CD4-positive, alpha-beta T cell treated with Interferon alpha-2 for 1 hour (primary cell): Measurements from ENCODE around the gene GNRH2.
"Not testable (repeated sequence)": the region's sequence is repeated elsewhere in the genome, so short reads cannot be mapped to it uniquely, and the experiment has no call there.

Experiments
- DNase-seq, 2 donors: peaks; one replicate each; pipeline ENCODE4 v3.0.0-alpha.2; 2020 to 2022

Gene GNRH2

DNA sequence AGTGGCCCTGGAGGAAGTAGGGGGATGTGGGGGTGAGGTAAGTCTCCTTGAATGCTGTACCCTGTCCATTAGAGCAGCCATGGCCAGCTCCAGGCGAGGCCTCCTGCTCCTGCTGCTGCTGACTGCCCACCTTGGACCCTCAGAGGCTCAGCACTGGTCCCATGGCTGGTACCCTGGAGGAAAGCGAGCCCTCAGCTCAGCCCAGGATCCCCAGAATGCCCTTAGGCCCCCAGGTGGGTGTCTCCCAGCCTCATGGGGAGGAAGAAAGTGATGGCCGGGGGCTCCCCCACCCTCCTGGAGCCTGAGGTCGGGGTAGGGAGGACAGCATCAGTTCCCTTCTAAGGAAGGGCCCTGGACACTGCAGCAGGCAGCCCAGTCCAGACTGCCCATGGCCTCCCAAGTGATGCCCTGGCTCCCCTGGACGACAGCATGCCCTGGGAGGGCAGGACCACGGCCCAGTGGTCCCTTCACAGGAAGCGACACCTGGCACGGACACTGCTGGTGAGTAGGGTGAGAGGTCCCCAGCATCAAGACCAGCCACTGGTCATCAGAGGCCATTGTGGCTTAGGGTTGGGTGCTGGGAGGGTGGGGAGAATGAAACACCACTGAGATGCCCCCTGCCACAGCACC, 1.0 kb downstream of the GNRH2 start:
- DNase-seq: no peak

DNA sequence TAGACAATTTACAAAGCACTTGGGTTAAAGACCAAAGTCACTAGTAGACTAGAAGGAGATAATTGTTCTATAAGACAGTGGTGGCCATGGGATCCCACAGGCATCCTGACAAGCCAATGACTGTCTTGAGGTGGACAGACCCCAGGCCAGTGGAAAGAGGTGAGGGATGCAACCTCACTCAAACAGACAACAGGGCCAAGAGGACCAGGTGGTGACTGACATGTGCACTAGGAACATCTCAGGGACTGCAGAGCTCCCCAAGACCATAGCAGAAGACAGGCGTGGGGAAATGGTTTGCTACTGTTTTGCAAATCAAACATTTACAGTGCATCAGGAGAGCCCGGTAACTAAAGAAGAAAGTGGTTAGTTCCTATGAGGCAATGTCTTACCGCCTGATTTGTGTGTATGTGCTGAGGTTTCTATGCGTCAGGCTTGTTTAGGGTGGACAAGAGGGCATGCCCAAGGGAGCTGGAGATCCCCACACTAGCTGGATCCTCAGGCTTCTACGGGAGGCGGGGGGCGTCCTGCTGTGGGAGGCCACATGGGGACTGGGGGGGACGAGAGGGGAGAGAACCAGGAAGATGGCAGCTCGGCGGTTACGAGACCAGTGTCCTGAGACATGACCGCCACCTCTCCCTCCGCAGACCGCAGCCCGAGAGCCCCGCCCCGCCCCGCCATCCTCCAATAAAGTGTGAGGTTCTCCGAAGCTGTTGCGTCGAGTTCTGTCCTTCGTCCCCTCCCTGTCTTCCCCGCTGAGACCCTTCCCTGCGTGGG, 1.8 kb downstream of the GNRH2 start:
- peak; percentile 48 to 60 for DNase-seq

DNA sequence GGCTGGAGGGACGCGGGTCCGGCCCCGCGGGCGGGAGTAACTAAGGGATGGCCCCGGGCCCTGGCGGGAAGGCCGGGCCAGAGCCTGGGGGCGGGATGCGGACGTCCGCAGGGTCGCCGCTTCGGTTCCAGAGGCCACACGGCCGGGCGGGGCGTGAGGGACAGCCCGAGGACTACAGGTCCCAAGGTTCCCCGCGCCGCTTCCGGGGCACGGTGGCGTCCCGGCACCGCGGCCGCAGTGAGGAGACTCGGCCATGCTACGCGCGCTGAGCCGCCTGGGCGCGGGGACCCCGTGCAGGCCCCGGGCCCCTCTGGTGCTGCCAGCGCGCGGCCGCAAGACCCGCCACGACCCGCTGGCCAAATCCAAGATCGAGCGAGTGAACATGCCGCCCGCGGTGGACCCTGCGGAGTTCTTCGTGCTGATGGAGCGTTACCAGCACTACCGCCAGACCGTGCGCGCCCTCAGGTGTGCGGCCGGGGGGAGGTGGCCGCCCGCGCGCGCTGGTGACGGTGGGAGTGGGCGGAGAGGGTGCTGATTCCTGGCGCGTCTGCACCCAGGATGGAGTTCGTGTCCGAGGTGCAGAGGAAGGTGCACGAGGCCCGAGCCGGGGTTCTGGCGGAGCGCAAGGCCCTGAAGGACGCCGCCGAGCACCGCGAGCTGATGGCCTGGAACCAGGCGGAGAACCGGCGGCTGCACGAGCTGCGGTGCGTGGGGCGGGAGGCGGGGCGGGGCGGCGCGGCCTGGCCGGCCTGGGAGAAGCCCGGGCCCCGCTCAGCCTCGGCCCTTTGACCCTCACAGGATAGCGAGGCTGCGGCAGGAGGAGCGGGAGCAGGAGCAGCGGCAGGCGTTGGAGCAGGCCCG, 2.6 kb downstream of the GNRH2 start, which contains the start of gene MRPS26:
Gene MRPS26 (plus strand): TSS at position 237 of the 861 bp plus-strand sequence. CDS start 17 bp downstream, at position 254.
- peak; percentile 68 to 79 for DNase-seq

DNA sequence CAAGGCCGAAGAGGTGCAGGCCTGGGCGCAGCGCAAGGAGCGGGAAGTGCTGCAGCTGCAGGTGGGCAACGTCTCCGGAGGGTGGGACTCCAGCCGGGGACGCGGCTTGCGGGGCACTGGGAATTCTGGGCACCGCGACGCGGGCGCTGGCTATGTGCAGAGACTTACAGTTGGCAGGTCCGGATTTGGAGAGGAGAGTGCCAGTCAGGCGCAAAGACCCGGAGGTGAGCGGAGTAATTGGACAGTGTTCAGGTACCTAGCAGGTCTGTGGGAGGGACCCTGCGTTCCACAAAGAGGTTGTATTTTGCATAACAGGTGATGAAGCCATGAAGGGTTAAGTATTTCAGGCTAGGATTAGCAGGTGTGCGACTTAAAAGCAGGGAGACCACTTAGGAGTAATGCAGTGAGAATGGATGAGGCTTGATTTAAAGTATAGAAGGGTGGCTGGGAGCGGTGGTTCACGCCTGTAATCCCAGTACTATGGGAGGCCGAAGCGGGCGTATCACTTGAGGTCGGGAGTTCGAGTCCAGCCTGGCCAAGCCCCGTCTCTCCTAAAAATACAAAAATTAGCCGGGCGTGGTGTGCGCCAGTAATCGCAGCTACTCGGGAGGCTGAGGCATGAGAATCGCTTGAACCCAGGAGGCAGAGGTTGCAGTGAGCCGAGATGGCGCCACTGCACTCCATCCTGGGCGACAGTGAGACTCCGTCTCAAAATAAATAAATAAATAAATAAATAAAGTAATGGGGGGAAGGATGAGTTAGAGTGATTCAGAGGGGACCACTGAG, 3.4 kb downstream of the GNRH2 start:
- no peak for DNase-seq

DNA sequence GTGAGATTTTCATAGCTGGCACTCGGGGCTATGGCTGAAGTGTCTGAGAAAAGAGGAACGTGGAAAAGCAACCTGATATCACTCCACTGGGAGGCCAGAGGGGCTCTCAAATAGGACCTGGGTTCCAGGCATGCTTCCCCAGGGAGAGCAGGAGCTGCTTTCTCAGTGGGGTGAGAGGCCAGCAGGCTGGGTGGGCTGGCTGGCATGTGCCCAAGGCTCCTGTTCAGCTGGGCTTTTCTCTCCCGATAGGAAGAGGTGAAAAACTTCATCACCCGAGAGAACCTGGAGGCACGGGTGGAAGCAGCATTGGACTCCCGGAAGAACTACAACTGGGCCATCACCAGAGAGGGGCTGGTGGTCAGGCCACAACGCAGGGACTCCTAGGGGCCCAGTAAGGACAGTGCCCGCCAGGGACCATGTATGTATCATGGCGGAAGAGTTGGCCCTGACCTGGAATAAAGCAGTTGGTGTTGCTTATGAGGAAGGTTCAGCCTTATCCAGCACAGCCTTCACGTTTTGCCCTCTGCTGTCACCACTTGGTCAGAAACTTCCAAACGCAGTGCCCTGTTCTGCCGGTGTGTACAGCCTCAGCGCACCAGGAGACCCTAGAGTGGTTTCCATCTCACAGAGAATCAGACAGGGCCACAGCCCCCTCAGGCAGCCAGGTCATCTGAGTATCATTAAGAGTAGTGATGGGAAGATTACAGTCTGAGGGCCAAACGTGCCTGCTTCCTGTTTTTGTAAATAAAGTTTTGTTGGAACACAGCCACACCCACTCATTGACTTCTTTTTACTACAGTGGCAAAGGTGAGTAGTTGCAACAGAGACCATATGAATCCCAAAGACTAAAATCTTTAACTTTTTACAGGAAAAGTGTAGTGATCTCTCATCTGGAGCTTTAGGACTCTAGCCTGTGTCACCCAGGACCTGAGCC, 4.3 kb downstream of the GNRH2 start:
- DNase-seq: no peak

DNA sequence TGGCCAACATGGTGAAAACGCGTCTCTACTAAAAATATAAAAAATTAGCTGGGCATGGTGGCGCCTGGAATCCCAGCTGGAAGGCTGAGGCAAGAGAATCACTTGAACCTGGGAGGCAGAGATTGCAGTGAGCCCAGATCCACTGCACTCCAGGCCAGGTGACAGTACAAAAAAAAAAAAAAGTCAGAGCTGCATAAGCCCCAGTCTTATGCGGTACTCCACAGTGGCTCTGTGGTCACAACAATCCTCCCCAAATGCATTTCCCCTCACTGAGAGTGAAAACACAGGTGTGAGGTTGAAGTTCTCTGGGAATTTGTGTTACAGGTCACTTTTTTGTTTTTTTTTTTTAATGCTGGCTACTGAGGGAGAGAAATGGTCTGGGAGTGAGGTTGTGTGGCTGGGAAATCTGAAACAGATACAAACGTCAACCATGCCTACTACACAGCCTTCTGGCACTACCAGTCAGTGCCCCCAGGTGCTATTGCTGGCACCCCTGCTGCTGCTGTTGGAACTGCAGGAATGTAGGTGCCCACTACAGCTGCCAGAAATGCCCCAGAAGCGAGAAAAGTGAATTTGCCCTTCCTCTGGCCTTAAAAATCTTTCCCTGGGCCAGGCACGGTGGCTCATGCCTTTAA, 8.1 kb downstream of the GNRH2 start:
- DNase-seq: no peak

DNA sequence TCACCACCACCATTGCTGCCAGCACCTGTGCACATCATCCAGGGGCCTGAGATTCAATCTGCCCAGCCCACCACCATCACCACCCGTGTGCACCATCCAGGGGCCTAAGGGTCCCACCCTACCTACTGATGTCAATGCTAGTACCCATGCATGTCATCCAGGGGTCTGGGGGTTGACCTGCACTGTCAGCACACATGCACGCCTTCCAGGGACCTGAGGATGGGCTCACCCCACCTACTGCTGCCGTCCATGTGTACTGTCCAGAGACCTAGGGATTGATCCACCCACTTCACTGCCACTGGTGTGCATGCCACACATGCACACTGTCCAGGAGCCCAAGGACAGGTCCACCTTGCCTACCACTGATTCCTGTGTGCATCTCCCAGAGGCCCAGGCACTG, 16.1 kb downstream of the GNRH2 start:
- no peak for DNase-seq

DNA sequence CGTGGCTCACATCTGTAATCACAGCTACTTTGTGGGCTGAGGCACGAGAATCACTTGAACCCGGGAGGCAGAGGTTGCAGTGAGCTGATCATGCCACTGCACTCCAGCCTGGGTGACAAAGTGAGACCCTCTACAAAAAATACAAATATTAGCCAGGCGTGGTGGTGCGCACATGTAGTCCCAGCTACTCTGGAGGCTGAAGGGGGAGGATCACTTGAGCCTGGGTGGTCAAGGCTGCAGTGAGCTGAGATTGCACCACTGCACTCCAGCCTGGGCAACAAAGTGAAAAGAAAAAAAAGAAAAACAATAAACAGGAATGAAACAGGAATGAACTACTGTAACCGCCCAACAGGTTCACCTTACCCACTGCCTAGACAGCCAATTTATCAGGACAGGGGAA, 20.7 kb downstream of the GNRH2 start:
- not testable (repeated sequence) for DNase-seq

DNA sequence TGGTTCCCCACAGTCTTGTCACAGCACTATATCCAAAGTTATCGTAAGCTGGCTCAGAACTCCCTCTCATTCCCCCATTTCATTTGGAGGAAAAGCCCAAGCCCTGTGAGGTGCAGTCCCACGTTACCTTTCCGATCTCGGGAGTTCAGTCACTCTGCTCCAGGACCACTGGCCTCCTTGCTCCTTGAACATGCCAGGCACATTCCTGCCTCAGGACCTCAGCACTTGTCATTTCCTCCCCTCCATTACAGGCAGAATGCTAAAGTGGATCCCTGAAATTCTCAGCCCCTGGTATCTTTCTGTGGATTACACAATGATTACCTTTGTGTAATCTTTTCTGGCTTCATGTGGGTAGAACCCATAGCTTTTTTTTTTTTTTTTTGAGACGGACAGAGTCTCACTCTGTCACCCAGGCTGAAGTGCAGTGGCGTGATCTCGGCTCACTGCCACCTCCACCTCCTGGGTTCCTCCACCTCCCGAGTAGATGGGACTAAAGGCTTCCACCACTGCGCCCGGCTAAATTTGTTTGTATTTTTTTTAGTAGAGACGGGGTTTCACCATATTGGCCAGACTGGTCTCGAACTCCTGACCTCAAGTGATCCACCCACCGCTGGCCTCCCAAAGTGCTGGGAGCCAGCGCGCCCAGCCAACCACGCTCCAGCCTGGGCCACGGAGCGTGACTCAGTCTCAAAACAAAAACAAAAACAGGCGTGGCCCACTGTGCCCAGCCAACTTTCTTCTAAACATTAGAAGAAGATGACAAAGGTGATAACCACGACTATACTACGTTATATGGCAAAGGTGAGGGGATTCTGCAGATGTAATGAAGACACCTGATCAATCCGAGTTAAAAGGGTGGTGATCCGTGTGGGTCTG, 24.0 kb downstream of the GNRH2 start:
- DNase-seq: no peak

DNA sequence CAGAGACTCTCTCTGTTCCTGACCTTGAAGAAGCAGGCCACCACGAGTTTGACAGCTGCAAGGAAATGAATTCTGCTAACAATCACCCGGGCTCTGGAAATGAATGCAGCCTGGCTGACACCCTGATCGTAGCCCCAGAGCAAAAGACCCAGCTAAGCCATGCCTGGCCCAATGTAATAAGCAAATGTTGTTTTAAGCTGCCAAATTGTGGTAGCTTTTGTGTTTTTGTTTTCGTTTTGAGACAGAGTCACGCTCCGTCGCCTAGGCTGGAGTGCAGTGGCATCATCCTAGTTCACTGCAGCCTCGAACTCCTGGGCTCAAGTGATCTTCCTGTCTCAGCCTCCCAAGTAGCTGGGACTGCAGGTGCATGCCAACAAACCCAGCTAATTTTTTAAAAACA, 24.7 kb downstream of the GNRH2 start:
- DNase-seq: no peak

DNA sequence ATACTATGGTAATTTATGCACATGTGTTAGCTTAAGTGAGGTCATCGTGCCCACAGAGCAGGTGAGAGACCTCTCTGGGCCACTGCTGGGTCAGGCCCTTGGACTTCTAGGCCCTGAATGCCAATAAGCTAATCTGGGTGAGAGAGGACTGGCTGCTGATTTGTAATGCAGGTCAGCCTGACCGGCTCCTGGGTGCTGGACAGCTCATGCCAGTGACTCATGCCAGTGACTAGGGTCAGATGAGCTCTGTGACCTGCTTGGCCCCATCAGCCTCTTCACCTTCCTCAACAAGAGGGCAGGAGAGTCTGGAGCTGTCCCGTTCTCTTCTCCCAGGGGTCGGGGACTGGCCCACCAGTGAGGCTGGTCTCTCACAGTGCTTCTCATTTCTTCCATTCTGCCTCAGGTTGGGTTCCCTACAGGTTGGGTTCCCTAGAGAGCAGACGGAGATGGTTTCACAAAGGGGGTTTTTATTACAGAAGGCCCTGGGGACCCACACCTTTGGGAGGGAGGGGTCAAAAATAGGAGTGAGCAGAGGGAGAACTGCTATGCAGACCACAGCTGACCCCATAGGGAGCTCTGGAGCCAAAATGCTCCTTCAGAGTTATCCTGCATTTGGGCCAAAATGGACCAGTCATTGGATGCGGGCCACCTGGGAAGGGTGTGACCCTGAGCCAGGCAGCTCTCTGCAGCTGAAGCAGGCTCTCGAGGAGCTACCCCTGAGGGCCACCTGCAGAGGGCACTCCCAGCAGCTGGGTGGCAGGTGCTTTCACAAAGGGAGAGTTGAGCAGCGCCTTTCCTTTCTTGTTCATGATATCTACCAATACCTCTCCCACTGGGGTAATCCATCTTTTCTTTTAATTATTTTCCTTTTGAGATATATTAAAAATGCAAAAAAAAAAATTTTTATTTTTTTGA, 25.8 kb downstream of the GNRH2 start:
- peak; percentile 30 to 41 for DNase-seq

DNA sequence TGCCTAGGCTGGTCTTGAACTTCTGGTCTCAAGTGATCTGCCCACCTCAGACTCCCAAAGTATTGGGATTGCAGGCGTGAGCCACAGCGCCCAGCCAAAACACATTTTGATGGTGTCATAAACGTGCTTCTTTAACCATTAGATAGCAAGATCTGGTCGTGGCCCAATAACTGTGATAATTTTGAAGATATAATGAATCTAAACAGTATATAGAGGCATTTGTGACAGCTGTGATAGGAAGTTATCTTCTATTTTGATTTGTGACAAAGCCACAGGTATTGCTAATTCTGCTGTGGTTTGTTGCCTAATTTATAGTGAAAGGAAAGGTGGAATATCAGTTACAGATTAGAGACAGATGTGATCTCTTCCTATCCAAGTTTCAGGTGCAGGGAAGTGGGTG, 27.3 kb downstream of the GNRH2 start:
- DNase-seq: no peak

DNA sequence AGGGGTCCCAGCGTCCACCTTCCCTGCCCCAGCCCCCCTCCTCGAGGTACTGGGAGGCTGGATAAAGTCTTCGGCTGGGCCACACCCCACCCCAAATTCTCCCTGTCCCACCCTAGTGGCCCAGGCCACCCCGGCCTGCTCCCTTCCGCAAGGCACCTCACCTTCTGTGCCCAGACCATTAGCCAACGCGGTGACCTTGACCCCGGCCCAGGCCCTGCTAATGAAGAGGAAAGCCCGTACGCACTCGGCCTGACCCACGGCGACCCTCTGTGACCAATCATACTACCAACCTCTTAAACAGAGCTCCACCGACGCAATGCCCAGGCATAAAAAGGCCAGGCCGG, 27.8 kb downstream of the GNRH2 start:
- no peak for DNase-seq

DNA sequence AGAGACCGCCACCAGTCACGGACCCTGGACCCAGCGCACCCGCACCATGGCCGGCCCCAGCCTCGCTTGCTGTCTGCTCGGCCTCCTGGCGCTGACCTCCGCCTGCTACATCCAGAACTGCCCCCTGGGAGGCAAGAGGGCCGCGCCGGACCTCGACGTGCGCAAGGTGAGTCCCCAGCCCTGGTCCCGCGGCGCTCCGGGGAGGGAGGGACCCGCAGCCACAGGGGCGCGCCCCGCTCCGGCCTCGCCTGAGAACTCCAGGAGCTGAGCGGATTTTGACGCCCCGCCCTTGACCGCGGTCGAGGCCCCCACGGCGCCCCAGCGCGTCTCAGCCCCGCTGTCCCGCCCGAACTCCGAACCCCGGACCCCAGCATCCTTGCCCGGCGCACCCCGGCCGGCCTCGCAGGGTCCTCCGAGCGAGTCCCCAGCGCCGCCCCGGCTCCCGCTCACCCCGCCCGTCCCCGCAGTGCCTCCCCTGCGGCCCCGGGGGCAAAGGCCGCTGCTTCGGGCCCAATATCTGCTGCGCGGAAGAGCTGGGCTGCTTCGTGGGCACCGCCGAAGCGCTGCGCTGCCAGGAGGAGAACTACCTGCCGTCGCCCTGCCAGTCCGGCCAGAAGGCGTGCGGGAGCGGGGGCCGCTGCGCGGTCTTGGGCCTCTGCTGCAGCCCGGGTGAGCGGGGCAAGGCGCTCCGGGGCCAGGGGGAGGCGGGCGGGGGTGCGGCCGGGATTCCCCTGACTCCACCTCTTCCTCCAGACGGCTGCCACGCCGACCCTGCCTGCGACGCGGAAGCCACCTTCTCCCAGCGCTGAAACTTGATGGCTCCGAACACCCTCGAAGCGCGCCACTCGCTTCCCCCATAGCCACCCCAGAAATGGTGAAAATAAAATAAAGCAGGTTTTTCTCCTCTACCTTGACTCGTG, 28.4 kb downstream of the GNRH2 start, which contains the start of gene OXT:
Gene OXT (plus strand): TSS at position 11 of the 920 bp plus-strand sequence. CDS start 36 bp downstream, at position 47.
- peak; percentile 73 to 77 for DNase-seq

DNA sequence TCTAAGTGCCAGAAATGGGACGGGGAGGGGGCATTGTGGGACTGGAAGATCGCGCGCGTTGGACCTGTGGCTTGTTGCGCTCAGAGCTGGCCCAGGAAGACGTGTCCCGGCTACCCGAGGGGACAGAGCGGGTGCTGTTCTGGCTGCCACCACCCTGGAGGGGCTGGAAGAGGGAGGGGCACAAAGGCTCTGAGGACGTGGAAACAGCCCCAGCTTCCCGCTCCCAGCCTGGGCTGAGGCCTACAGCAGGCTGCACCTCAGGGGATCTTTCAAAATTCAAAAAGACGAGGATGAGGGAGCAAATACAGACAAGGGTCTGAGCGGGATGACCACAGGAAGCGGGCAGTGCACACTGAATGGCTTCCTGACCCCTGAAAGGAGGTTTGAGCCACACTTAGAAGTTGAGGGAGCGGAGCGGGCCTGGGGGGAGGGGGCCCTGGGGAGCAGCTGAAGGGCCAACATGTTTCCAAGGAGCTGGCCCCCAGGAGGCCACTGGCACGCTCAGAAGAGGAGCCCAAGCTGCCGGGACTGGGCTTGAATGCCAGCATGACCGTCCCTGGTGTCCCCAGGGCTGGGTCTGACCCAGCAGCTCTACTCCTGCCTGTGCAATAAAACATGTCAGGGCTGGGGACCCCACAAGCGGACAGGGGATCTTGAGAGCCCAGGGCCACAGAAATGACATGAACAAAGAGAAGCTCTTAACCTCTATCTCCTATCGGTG, 29.3 kb downstream of the GNRH2 start:
- DNase-seq: no peak

DNA sequence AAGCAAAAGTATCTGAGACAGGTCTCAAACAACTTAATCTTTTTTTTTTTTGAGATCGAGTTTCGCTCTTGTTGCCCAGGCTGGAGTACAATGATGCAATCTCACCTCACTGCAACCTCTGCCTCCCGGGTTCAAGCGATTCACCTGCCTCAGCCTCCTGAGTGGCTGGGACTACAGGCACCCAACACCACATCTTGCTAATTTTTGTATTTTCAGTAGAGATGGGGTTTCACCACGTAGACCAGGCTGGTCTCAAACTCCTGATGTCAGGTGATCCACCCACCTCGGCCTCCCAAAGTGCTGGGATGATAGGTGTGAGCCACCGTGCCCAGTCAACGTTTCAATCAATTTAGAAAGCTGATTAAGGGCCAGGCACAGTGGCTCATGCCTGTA, 29.8 kb downstream of the GNRH2 start:
- not testable (repeated sequence) for DNase-seq

DNA sequence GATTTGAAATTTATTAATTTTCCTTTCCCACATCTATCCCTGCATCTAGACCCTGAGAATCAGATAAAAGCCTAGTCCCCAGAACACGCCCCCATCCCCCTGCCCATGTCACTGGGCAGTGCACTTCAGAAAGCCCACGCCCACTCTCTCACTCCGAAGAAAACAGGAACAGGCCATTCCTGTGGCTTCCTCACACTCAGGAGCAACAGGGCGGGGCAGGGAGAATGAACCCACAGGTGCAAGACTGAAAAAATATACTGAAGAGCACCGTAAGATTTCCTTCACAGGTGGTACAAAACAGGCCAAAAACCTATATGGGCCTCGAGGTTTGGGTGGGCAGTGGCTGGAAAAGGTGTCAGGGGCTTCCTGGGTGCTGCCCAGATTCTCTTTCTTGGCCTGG, 31.4 kb downstream of the GNRH2 start:
- DNase-seq: no peak
